ENCODE results near the gene UGT1A3.

The UGT1A3 gene

GRCh38 chr2:233758141-233758540 lies 29.3 kb downstream of the UGT1A3 start:
- DNase-seq (ENCODE audit: low spot score), result no peak

GRCh38 chr2:233758849-233759248 lies 30.0 kb downstream of the UGT1A3 start:
- no peak for DNase-seq (ENCODE audit: low spot score)

- peak; percentile 35 for DNase-seq (ENCODE audit: low spot score)
Observed at GRCh38 chr2:233760043-233760442, 31.2 kb downstream of the UGT1A3 start, which contains the start of gene UGT1A1. Gene UGT1A1 (plus strand): TSS chr2:233760270. CDS start chr2:233760288, 18 bp downstream.

- no peak for DNase-seq (ENCODE audit: low spot score)
Observed at GRCh38 chr2:233761040-233761769, 32.4 kb downstream of the UGT1A3 start.

- DNase-seq (ENCODE audit: low spot score), result no peak
Observed at GRCh38 chr2:233764264-233764663, 35.4 kb downstream of the UGT1A3 start.

GRCh38 chr2:233764761-233765160 lies 35.9 kb downstream of the UGT1A3 start:
- no peak for DNase-seq (ENCODE audit: low spot score)

- no peak for DNase-seq (ENCODE audit: low spot score)
Observed at GRCh38 chr2:233766416-233766815, 37.6 kb downstream of the UGT1A3 start.

GRCh38 chr2:233768076-233768475 lies 39.2 kb downstream of the UGT1A3 start:
- no peak for DNase-seq (ENCODE audit: low spot score)

- no peak for DNase-seq (ENCODE audit: low spot score)
Observed at GRCh38 chr2:233769260-233769659, 40.4 kb downstream of the UGT1A3 start.

- DNase-seq (ENCODE audit: low spot score), result no peak
Observed at GRCh38 chr2:233772153-233772552, 43.3 kb downstream of the UGT1A3 start.

- DNase-seq (ENCODE audit: low spot score), result no peak
Observed at GRCh38 chr2:233772583-233772982, 43.7 kb downstream of the UGT1A3 start.

- DNase-seq (ENCODE audit: low spot score), result no peak
Observed at GRCh38 chr2:233773854-233774253, 45.0 kb downstream of the UGT1A3 start.

- DNase-seq (ENCODE audit: low spot score), result no peak
Observed at GRCh38 chr2:233775414-233775813, 46.6 kb downstream of the UGT1A3 start.

GRCh38 chr2:233778030-233778429 lies 49.2 kb downstream of the UGT1A3 start, which contains the start of gene MROH2A:
Gene MROH2A (plus strand): TSS chr2:233778330. CDS start chr2:233779359, 1,029 bp downstream.
- DNase-seq (ENCODE audit: low spot score), result no peak

GRCh38 chr2:233779722-233780121 lies 50.9 kb downstream of the UGT1A3 start:
- no peak for DNase-seq (ENCODE audit: low spot score)

- no peak for DNase-seq (ENCODE audit: low spot score)
Observed at GRCh38 chr2:233780771-233781170, 51.9 kb downstream of the UGT1A3 start.

- no peak for DNase-seq (ENCODE audit: low spot score)
Observed at GRCh38 chr2:233789554-233789953, 60.7 kb downstream of the UGT1A3 start.

GRCh38 chr2:233791151-233791882 lies 62.5 kb downstream of the UGT1A3 start:
- no peak for DNase-seq (ENCODE audit: low spot score)

- no peak for DNase-seq (ENCODE audit: low spot score)
Observed at GRCh38 chr2:233791883-233792329, 63.1 kb downstream of the UGT1A3 start.

GRCh38 chr2:233792720-233793119 lies 63.9 kb downstream of the UGT1A3 start:
- no peak for DNase-seq (ENCODE audit: low spot score)

GRCh38 chr2:233793465-233794127 lies 64.8 kb downstream of the UGT1A3 start:
- no peak for DNase-seq (ENCODE audit: low spot score)

GRCh38 chr2:233794128-233794658 lies 65.4 kb downstream of the UGT1A3 start:
- no peak for DNase-seq (ENCODE audit: low spot score)

All from HuH-7 (cell line).